DOHH2 (cell line): ENCODE data around the gene CHST10.

Source experiments
- H3F3A ChIP-seq: fragments of 200-600 bp; sonication (generic), shearing (Covaris generic); 2 replicates; pipeline ENCODE4 v1.6.0; 2016; ENCODE audit warnings: antibody characterized with exemption, mild to moderate bottlenecking; ENCODE audit not compliant: control insufficient read depth, insufficient read depth
- H3K27ac ChIP-seq: fragments of 200-600 bp; sonication (generic); 2 replicates; pipeline ENCODE4 v1.5.1; 2014; ENCODE audit warnings: low read depth, mild to moderate bottlenecking, low read length, moderate library complexity
- H3K27me3 ChIP-seq: fragments of 200-600 bp; sonication (generic); 2 replicates; pipeline ENCODE4 v1.6.1; 2014; ENCODE audit warnings: mild to moderate bottlenecking, low read length, mixed read lengths; ENCODE audit not compliant: control insufficient read depth
- H3K36me3 ChIP-seq: fragments of 200-600 bp; sonication (generic); 2 replicates; pipeline ENCODE4 v1.6.1; 2014; ENCODE audit warnings: mild to moderate bottlenecking, low read length, moderate library complexity, mixed read lengths; ENCODE audit not compliant: control insufficient read depth
- H3K4me1 ChIP-seq: fragments of 200-600 bp; sonication (generic); 2 replicates; pipeline ENCODE4 v1.6.1; 2014; ENCODE audit warnings: mild to moderate bottlenecking, low read length, mixed read lengths; ENCODE audit not compliant: control insufficient read depth
- H3K4me2 ChIP-seq: fragments of 200-600 bp; sonication (generic); 2 replicates; pipeline ENCODE4 v1.6.0; 2014; ENCODE audit warnings: mild to moderate bottlenecking, low read length, moderate library complexity
- H3K4me3 ChIP-seq: fragments of 200-600 bp; sonication (generic); 2 replicates; pipeline ENCODE4 v1.5.1; 2014; ENCODE audit warnings: mild to moderate bottlenecking, low read length, mixed read lengths
- H3K79me2 ChIP-seq: fragments of 200-600 bp; sonication (generic); 2 replicates; pipeline ENCODE4 v1.6.1; 2014; ENCODE audit warnings: mild to moderate bottlenecking, low read length, mixed read lengths; ENCODE audit not compliant: control insufficient read depth
- H3K9me2 ChIP-seq: fragments of 200-600 bp; sonication (generic); replicated peaks from 2 replicates; pipeline ENCODE4 v1.6.1; 2014; ENCODE audit warnings: mild to moderate bottlenecking, low read length, mixed read lengths; ENCODE audit not compliant: control insufficient read depth
- H3K9me3 ChIP-seq: fragments of 200-600 bp; sonication (generic); 2 replicates; pipeline ENCODE4 v1.6.1; 2014; ENCODE audit warnings: antibody characterized with exemption, low read length, mixed read lengths; ENCODE audit not compliant: control insufficient read depth, insufficient read depth
- H4K20me1 ChIP-seq: fragments of 200-600 bp; sonication (generic); 2 replicates; pipeline ENCODE4 v1.6.0; 2014; ENCODE audit warnings: low read depth, mild to moderate bottlenecking, antibody characterized with exemption, low read length, moderate library complexity; ENCODE audit not compliant: control insufficient read depth, insufficient read depth
- CTCF ChIP-seq: fragments of 200-600 bp; sonication (generic); IDR thresholded peaks from one replicate; pipeline ENCODE4 v1.5.1; 2014; ENCODE audit warnings: antibody characterized with exemption, mild to moderate bottlenecking, low read depth, low read length; ENCODE audit not compliant: poor library complexity, severe bottlenecking
- EZH2phosphoT487 ChIP-seq: fragments of 200-600 bp; sonication (generic); IDR thresholded peaks from 2 replicates; pipeline ENCODE4 v1.6.1; 2017; ENCODE audit warnings: borderline replicate concordance, mild to moderate bottlenecking, antibody characterized with exemption, low read length, moderate library complexity, mixed read lengths

The CHST10 gene

GRCh38 chr2:100427111-100427510, 9.6 kb upstream of the CHST10 start:
- Histone ChIP-seq H4K20me1 (no peaks in the 10 kb centered on the region), H3K9me3 (peaks cover 7% of the 10 kb centered on the region), H3K36me3 (no peaks in the 10 kb centered on the region), H3K79me2 (no peaks in the 10 kb centered on the region), H3F3A (no peaks in the 10 kb centered on the region), H3K4me2 (peak overlapping the region; percentile 19; the same call in 1 of the 2 replicates), H3K27ac (no peak overlapping the region), H3K9me2 (no peaks in the 10 kb centered on the region), H3K4me3 (no peak overlapping the region), H3K27me3 (peaks cover 5% of the 10 kb centered on the region), H3K4me1 (no peaks in the 10 kb centered on the region; the same call in 1 of the 2 replicates)
- TF ChIP-seq CTCF (no peak), EZH2phosphoT487 (no peak)

DNA sequence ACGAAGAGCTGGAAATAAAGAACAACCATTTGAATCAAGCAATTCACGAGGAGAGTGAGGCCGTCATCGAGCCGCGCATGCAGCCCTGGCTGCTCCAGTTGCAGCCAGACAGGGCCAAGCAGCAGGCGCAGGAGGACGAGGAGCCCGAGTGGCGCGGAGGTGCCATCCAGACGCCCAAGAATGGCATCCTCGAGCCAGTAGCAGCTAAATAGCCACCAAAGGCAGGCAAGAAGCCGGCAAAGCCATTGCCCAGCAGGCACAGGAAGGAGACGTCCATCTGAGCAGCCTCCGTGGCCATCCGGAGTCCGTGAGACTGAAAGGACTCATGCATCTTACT, 8.9 kb upstream of the CHST10 start:
- no peak overlapping the region for H3K4me2 ChIP-seq
- H3K9me2 ChIP-seq = no peaks in the 10 kb centered on the region
- H3K27ac ChIP-seq = no peak overlapping the region
- H3K27me3 ChIP-seq = peaks cover 5% of the 10 kb centered on the region
- no peaks in the 10 kb centered on the region for H3F3A ChIP-seq
- no peaks in the 10 kb centered on the region for H3K36me3 ChIP-seq
- H4K20me1 ChIP-seq = no peaks in the 10 kb centered on the region
- peaks cover 7% of the 10 kb centered on the region for H3K9me3 ChIP-seq
- no peak for TF ChIP-seq CTCF
- no peak for TF ChIP-seq EZH2phosphoT487
- H3K4me1 ChIP-seq = no peaks in the 10 kb centered on the region; the same call in 1 of the 2 replicates
- H3K79me2 ChIP-seq = no peaks in the 10 kb centered on the region
- no peak overlapping the region for H3K4me3 ChIP-seq

GRCh38 chr2:100425573-100426383, 8.3 kb upstream of the CHST10 start:
- H3K9me2 ChIP-seq = no peaks in the 10 kb centered on the region
- TF ChIP-seq CTCF (no peak), EZH2phosphoT487 (no peak)
- peaks cover 5% of the 10 kb centered on the region for H3K27me3 ChIP-seq
- no peak overlapping the region for H3K4me2 ChIP-seq
- H3K4me1 ChIP-seq = no peaks in the 10 kb centered on the region; the same call in 1 of the 2 replicates
- no peaks in the 10 kb centered on the region for H3K79me2 ChIP-seq
- no peaks in the 10 kb centered on the region for H4K20me1 ChIP-seq
- no peak overlapping the region for H3K4me3 ChIP-seq
- H3K36me3 ChIP-seq = no peaks in the 10 kb centered on the region
- no peaks in the 10 kb centered on the region for H3F3A ChIP-seq
- peaks cover 4% of the 10 kb centered on the region for H3K9me3 ChIP-seq
- H3K27ac ChIP-seq = no peak overlapping the region
